ENCODE results near the gene TEX28.
"Not testable (repeated sequence)": the region's sequence is repeated elsewhere in the genome, so short reads cannot be mapped to it uniquely, and the experiment has no call there.

TEX28 gene

GRCh38 chrX:154296731-154297130 is 1.8 kb upstream of the TEX28 start:
- Histone ChIP-seq H3K4me3 (ENCODE audit: insufficient read depth in 1 of 2, low read depth in 1 of 2, low read length in 2 of 2) (no peak overlapping the region), H2AFZ (ENCODE audit: low read depth, low read length) (no peak overlapping the region), H2BK12ac (ENCODE audit: low read length in 2 of 2) (no peak overlapping the region), H2BK15ac (ENCODE audit: low read depth, poor library complexity, severe bottlenecking) (no peak overlapping the region), H3K4ac (ENCODE audit: low read depth in 1 of 2, low read length in 2 of 2) (no peak overlapping the region), H2BK120ac (ENCODE audit: low read depth, low read length) (no peak overlapping the region), H3K14ac (ENCODE audit: low read length in 2 of 2) (no peak overlapping the region), H4K8ac (ENCODE audit: low read length) (no peak overlapping the region), H2AK5ac (ENCODE audit: low read length, severe bottlenecking) (no peak overlapping the region), H3K4me1 (ENCODE audit: control insufficient read depth, insufficient read depth, low read depth, low read length) (no peaks in the 10 kb centered on the region), H3K18ac (ENCODE audit: low read depth in 1 of 2, low read length in 2 of 2) (no peak overlapping the region), H3K23ac (ENCODE audit: low read length in 2 of 2) (no peak overlapping the region), H3K79me1 (replicated peaks; ENCODE audit: low read length, poor library complexity, severe bottlenecking) (no peaks in the 10 kb centered on the region), H3K27ac (ENCODE audit: low read length, poor library complexity, severe bottlenecking) (no peak overlapping the region), H3K9ac (ENCODE audit: low read length) (no peak overlapping the region), H3K4me2 (ENCODE audit: low read length, poor library complexity, severe bottlenecking) (no peak overlapping the region), H4K91ac (ENCODE audit: low read length) (no peak overlapping the region), H3K36me3 (ENCODE audit: control insufficient read depth in 1 of 2, insufficient read depth in 2 of 2, low read depth in 1 of 2, low read length in 2 of 2) (no peaks in the 10 kb centered on the region), H3K9me3 (ENCODE audit: control insufficient read depth, low read length) (no peaks in the 10 kb centered on the region), H2BK5ac (ENCODE audit: low read depth, low read length, poor library complexity, severe bottlenecking) (no peak overlapping the region), H3K27me3 (ENCODE audit: control insufficient read depth in 1 of 2, insufficient read depth in 1 of 2, low read length in 2 of 2) (peaks cover 0 to 6% of the 10 kb centered on the region in 2 experiments)
- WGBS, result 95% methylated on average over 18 of the region's 18 CpGs
- no peak for DNase-seq

GRCh38 chrX:154295664-154296310 is 863 bp upstream of the TEX28 start, which contains the start of gene TKTL1:
Gene TKTL1, plus strand, starts transcription at chrX:154295795. Its CDS starts 65 bp downstream, at chrX:154295860.
- peaks cover 0 to 6% of the 10 kb centered on the region in 2 experiments for H3K27me3 ChIP-seq (ENCODE audit: control insufficient read depth in 1 of 2, insufficient read depth in 1 of 2, low read length in 2 of 2)
- H2BK12ac ChIP-seq (ENCODE audit: low read length in 2 of 2), result no peak within 1 kb of the TSS
- no peak within 1 kb of the TSS for H2BK120ac ChIP-seq (ENCODE audit: low read depth, low read length)
- H3K9me3 ChIP-seq (ENCODE audit: control insufficient read depth, low read length), result no peaks in the 10 kb centered on the region
- no peak within 1 kb of the TSS for H3K14ac ChIP-seq (ENCODE audit: low read length in 2 of 2)
- no peaks in the 10 kb centered on the region for H3K4me1 ChIP-seq (ENCODE audit: control insufficient read depth, insufficient read depth, low read depth, low read length)
- no peak within 1 kb of the TSS for H3K4me3 ChIP-seq (ENCODE audit: insufficient read depth in 1 of 2, low read depth in 1 of 2, low read length in 2 of 2)
- H3K4ac ChIP-seq (ENCODE audit: low read depth in 1 of 2, low read length in 2 of 2), result no peak within 1 kb of the TSS
- no peaks in the 10 kb centered on the region for H3K79me1 ChIP-seq (replicated peaks; ENCODE audit: low read length, poor library complexity, severe bottlenecking)
- no peak within 1 kb of the TSS for H2AK5ac ChIP-seq (ENCODE audit: low read length, severe bottlenecking)
- H2BK15ac ChIP-seq (ENCODE audit: low read depth, poor library complexity, severe bottlenecking), result no peak within 1 kb of the TSS
- 97% methylated on average over 31 of the region's 37 CpGs for WGBS
- no peak within 1 kb of the TSS for H3K23ac ChIP-seq (ENCODE audit: low read length in 2 of 2)
- no peak within 1 kb of the TSS for H3K4me2 ChIP-seq (ENCODE audit: low read length, poor library complexity, severe bottlenecking)
- H4K8ac ChIP-seq (ENCODE audit: low read length), result no peak within 1 kb of the TSS
- H4K91ac ChIP-seq (ENCODE audit: low read length), result no peak within 1 kb of the TSS
- H3K9ac ChIP-seq (ENCODE audit: low read length), result no peak within 1 kb of the TSS
- no peak for DNase-seq
- no peaks in the 10 kb centered on the region for H3K36me3 ChIP-seq (ENCODE audit: control insufficient read depth in 1 of 2, insufficient read depth in 2 of 2, low read depth in 1 of 2, low read length in 2 of 2)
- H3K18ac ChIP-seq (ENCODE audit: low read depth in 1 of 2, low read length in 2 of 2), result no peak within 1 kb of the TSS
- H2BK5ac ChIP-seq (ENCODE audit: low read depth, low read length, poor library complexity, severe bottlenecking), result no peak within 1 kb of the TSS
- H3K27ac ChIP-seq (ENCODE audit: low read length, poor library complexity, severe bottlenecking), result no peak within 1 kb of the TSS
- H2AFZ ChIP-seq (ENCODE audit: low read depth, low read length), result no peak within 1 kb of the TSS

- not testable (repeated sequence) for H3K27me3 ChIP-seq (ENCODE audit: control insufficient read depth in 1 of 2, insufficient read depth in 1 of 2, low read length in 2 of 2); H3K18ac ChIP-seq (ENCODE audit: low read depth in 1 of 2, low read length in 2 of 2); H2AK5ac ChIP-seq (ENCODE audit: low read length, severe bottlenecking); H3K23ac ChIP-seq (ENCODE audit: low read length in 2 of 2); H2BK120ac ChIP-seq (ENCODE audit: low read depth, low read length); H3K4me2 ChIP-seq (ENCODE audit: low read length, poor library complexity, severe bottlenecking); H3K4ac ChIP-seq (ENCODE audit: low read depth in 1 of 2, low read length in 2 of 2); H3K4me1 ChIP-seq (ENCODE audit: control insufficient read depth, insufficient read depth, low read depth, low read length); H2BK15ac ChIP-seq (ENCODE audit: low read depth, poor library complexity, severe bottlenecking); H3K36me3 ChIP-seq (ENCODE audit: control insufficient read depth in 1 of 2, insufficient read depth in 2 of 2, low read depth in 1 of 2, low read length in 2 of 2); H3K79me1 ChIP-seq (replicated peaks; ENCODE audit: low read length, poor library complexity, severe bottlenecking); H3K27ac ChIP-seq (ENCODE audit: low read length, poor library complexity, severe bottlenecking); DNase-seq; H3K14ac ChIP-seq (ENCODE audit: low read length in 2 of 2); H3K9me3 ChIP-seq (ENCODE audit: control insufficient read depth, low read length); H4K91ac ChIP-seq (ENCODE audit: low read length); H2BK5ac ChIP-seq (ENCODE audit: low read depth, low read length, poor library complexity, severe bottlenecking); H3K9ac ChIP-seq (ENCODE audit: low read length); H4K8ac ChIP-seq (ENCODE audit: low read length); H2BK12ac ChIP-seq (ENCODE audit: low read length in 2 of 2); H3K4me3 ChIP-seq (ENCODE audit: insufficient read depth in 1 of 2, low read depth in 1 of 2, low read length in 2 of 2); H2AFZ ChIP-seq (ENCODE audit: low read depth, low read length)
- no CpG with 5 or more reads among the region's 10 CpGs for WGBS
These were observed 8.5 kb downstream of the TEX28 start for GRCh38 chrX:154286406-154286805.

- H3K14ac ChIP-seq (ENCODE audit: low read length in 2 of 2); H4K8ac ChIP-seq (ENCODE audit: low read length): not testable (repeated sequence)
These were observed 10.2 kb downstream of the TEX28 start for GRCh38 chrX:154284489-154285338.

More at GRCh38 chrX:154284489-154285338, 10.2 kb downstream of the TEX28 start:
- H3K4me2 ChIP-seq (ENCODE audit: low read length, poor library complexity, severe bottlenecking); H2BK120ac ChIP-seq (ENCODE audit: low read depth, low read length); H3K27me3 ChIP-seq (ENCODE audit: control insufficient read depth in 1 of 2, insufficient read depth in 1 of 2, low read length in 2 of 2); H3K9me3 ChIP-seq (ENCODE audit: control insufficient read depth, low read length); H3K79me1 ChIP-seq (replicated peaks; ENCODE audit: low read length, poor library complexity, severe bottlenecking); H3K4ac ChIP-seq (ENCODE audit: low read depth in 1 of 2, low read length in 2 of 2); H4K91ac ChIP-seq (ENCODE audit: low read length); H2BK15ac ChIP-seq (ENCODE audit: low read depth, poor library complexity, severe bottlenecking); H3K27ac ChIP-seq (ENCODE audit: low read length, poor library complexity, severe bottlenecking); H2BK12ac ChIP-seq (ENCODE audit: low read length in 2 of 2); DNase-seq; H3K4me3 ChIP-seq (ENCODE audit: insufficient read depth in 1 of 2, low read depth in 1 of 2, low read length in 2 of 2); H2AK5ac ChIP-seq (ENCODE audit: low read length, severe bottlenecking); H3K23ac ChIP-seq (ENCODE audit: low read length in 2 of 2); H3K4me1 ChIP-seq (ENCODE audit: control insufficient read depth, insufficient read depth, low read depth, low read length); H2AFZ ChIP-seq (ENCODE audit: low read depth, low read length); H3K18ac ChIP-seq (ENCODE audit: low read depth in 1 of 2, low read length in 2 of 2); H3K36me3 ChIP-seq (ENCODE audit: control insufficient read depth in 1 of 2, insufficient read depth in 2 of 2, low read depth in 1 of 2, low read length in 2 of 2); H3K9ac ChIP-seq (ENCODE audit: low read length); H2BK5ac ChIP-seq (ENCODE audit: low read depth, low read length, poor library complexity, severe bottlenecking): not testable (repeated sequence)
- no CpG with 5 or more reads among the region's 23 CpGs for WGBS
